K562 (cell line): Measurements from ENCODE around the gene GTPBP2. TPM values are rescaled to one million over a fixed set of nuclear protein-coding genes. Genes with fewer than 3 reads are reported as not detected.

Source experiments
- ATAC-seq: fragments of 200-7000 bp; cut with Tn5 transposase; 3 replicates; pipeline ENCODE4 v1.9.1; 2020; ENCODE audit warnings: moderate library complexity
- BruUV-seq: library from RNA; stranded (reverse); fragments of 400-500 nt; replicated peaks from 2 replicates; lab custom pipeline; 2021; lab: Mats Ljungman, UMichigan
- CTCF ChIA-PET: fragments of 300-600 bp; formaldehyde crosslinking; extraction: SDS; loops from one replicate; lab custom pipeline; 2021; ENCODE audit warnings: low intra/inter-chr PET ratio; lab: Yijun Ruan, JAX
- POLR2A ChIA-PET: fragments of 300-600, 350-650 bp; sonication (Branson Sonifier 250); formaldehyde crosslinking; extraction: SDS; loops from one replicate; lab custom pipeline; 2021; ENCODE audit warnings: antibody characterized with exemption, inconsistent platforms; lab: Yijun Ruan, JAX
- DNase-seq, 4 experiments: peaks; one replicate each; pipeline versions ENCODE4 v3.0.0 to v3.0.0-alpha.2; 2011 to 2018; ENCODE audit warnings: low spot score in 3 of 4, mixed read lengths in 3 of 4; ENCODE audit errors: extremely low read depth in 1 of 4
- FAIRE-seq: peaks from 2 replicates; lab custom pipeline; 2011; peaks lifted over from hg19 to GRCh38; lab: Jason Lieb, UNC
- H2AFZ ChIP-seq: 2 replicates; pipeline ENCODE4 v1.6.0; 2011; ENCODE audit warnings: low read depth, low read length, control low read depth, inconsistent platforms
- H3K27ac ChIP-seq: fragments of 200-600 bp; 3 replicates; pipeline ENCODE4 v1.8.0; 2011; ENCODE audit warnings: low read depth, mild to moderate bottlenecking, control low read depth, inconsistent platforms, low read length, moderate library complexity, mixed read lengths; ENCODE audit errors: extremely low read depth
- H3K27me3 ChIP-seq, 2 experiments: fragments of 300-600 bp in 1 of 2; 2 replicates in 1 of 2; 3 replicates in 1 of 2; pipeline versions ENCODE4 v1.6.0 to v1.8.0; 2011; ENCODE audit warnings: inconsistent platforms in 2 of 2, low read length in 2 of 2, mild to moderate bottlenecking in 1 of 2, mixed read lengths in 1 of 2, moderate library complexity in 1 of 2; ENCODE audit not compliant: control insufficient read depth in 2 of 2, insufficient read depth in 2 of 2
- H3K36me3 ChIP-seq: fragments of 300-600 bp; 3 replicates; pipeline ENCODE4 v1.8.0; 2011; ENCODE audit warnings: mild to moderate bottlenecking, low read length, inconsistent platforms; ENCODE audit not compliant: control insufficient read depth, insufficient read depth
- H3K4me1 ChIP-seq, 2 experiments: fragments of 200-600 bp in 1 of 2; replicated peaks in 1 of 2; 2 replicates in 1 of 2; 3 replicates in 1 of 2; pipeline versions ENCODE4 v1.5.1 to v1.8.0; 2011; ENCODE audit warnings: inconsistent platforms in 2 of 2, low read length in 2 of 2, mild to moderate bottlenecking in 1 of 2, mixed read lengths in 1 of 2, moderate library complexity in 1 of 2; ENCODE audit not compliant: control insufficient read depth in 2 of 2, insufficient read depth in 2 of 2
- H3K4me2 ChIP-seq: 2 replicates; pipeline ENCODE4 v1.6.1; 2011; ENCODE audit warnings: low read length, control low read depth, inconsistent platforms, mixed read lengths; ENCODE audit not compliant: insufficient read depth
- H3K4me3 ChIP-seq: fragments of 200-600 bp; sonication (generic), shearing (Covaris generic); 2 replicates; pipeline ENCODE4 v1.5.1; 2016; ENCODE audit warnings: control low read depth, inconsistent platforms
- H3K79me2 ChIP-seq: fragments of 200-600 bp; 3 replicates; pipeline ENCODE4 v1.8.0; 2011; ENCODE audit warnings: low read length, inconsistent platforms; ENCODE audit not compliant: control insufficient read depth, insufficient read depth
- H3K9ac ChIP-seq, 2 experiments: 2 replicates each; pipeline versions ENCODE4 v1.6.0 to v1.6.1; 2011; ENCODE audit warnings: low read depth in 2 of 2, low read length in 2 of 2, control low read depth in 1 of 2, inconsistent platforms in 1 of 2, mild to moderate bottlenecking in 1 of 2, mixed read lengths in 1 of 2; ENCODE audit not compliant: insufficient read depth in 1 of 2
- H3K9me1 ChIP-seq: one replicate; pipeline ENCODE4 v1.6.0; 2011; ENCODE audit warnings: inconsistent platforms, mild to moderate bottlenecking, low read length, moderate library complexity; ENCODE audit not compliant: control insufficient read depth, insufficient read depth
- H3K9me3 ChIP-seq: replicated peaks from 2 replicates; pipeline ENCODE4 v1.5.1; 2011; ENCODE audit warnings: low read depth, low read length, inconsistent platforms; ENCODE audit not compliant: control insufficient read depth, insufficient read depth
- H4K20me1 ChIP-seq: replicated peaks from 2 replicates; pipeline ENCODE4 v1.6.1; 2011; ENCODE audit warnings: low read length, inconsistent platforms, mixed read lengths; ENCODE audit not compliant: control insufficient read depth, insufficient read depth
- BRD4 ChIP-seq: fragments of 200-600 bp; sonication (generic); IDR thresholded peaks from 2 replicates; pipeline ENCODE4 v1.6.1; 2017; ENCODE audit warnings: inconsistent platforms
- DDX20 ChIP-seq: fragments of 450-650 bp; IDR thresholded peaks from 2 replicates; pipeline ENCODE4 v1.6.1; 2016; ENCODE audit warnings: missing genetic modification characterization, low read depth, mild to moderate bottlenecking, missing compliant biosample characterization, moderate library complexity
- FOXJ2 ChIP-seq: fragments of 200-800 bp; sonication (Bioruptor generic); IDR thresholded peaks from 2 replicates; pipeline ENCODE4 v1.6.1; 2016; ENCODE audit warnings: missing genetic modification characterization, missing compliant biosample characterization
- GATA2 ChIP-seq: sonication (generic); formaldehyde crosslinking; IDR thresholded peaks from 2 replicates; pipeline ENCODE4 v1.4.0; 2020; ENCODE audit warnings: mild to moderate bottlenecking, missing genetic modification reagents
- HDAC2 ChIP-seq: fragments of 450-650 bp; IDR thresholded peaks from 2 replicates; pipeline ENCODE4 v1.6.1; 2016; ENCODE audit warnings: mild to moderate bottlenecking
- HMG20A ChIP-seq: fragments of 450-650 bp; formaldehyde crosslinking; conservative IDR thresholded peaks from 2 replicates; pipeline ENCODE4 v1.4.0; 2020; ENCODE audit warnings: mild to moderate bottlenecking, mixed read lengths
- HOMEZ ChIP-seq: fragments of 250-450 bp; sonication (Bioruptor Pico); IDR thresholded peaks from 2 replicates; pipeline ENCODE4 v1.4.0; 2020; ENCODE audit warnings: mild to moderate bottlenecking, moderate library complexity
- IFI16 ChIP-seq: fragments of 250-450 bp; sonication (Bioruptor Pico); IDR thresholded peaks from 2 replicates; pipeline ENCODE4 v2.1.2; 2022; ENCODE audit warnings: mild to moderate bottlenecking, inconsistent platforms
- KDM5B ChIP-seq: fragments of 200-600 bp; sonication (generic); IDR thresholded peaks from 2 replicates; pipeline ENCODE4 v1.6.1; 2012; ENCODE audit warnings: low read depth, mild to moderate bottlenecking, moderate library complexity, low read length, control low read depth, inconsistent platforms; ENCODE audit not compliant: insufficient replicate concordance
- NCOR1 ChIP-seq: fragments of 450-650 bp; IDR thresholded peaks from 2 replicates; pipeline ENCODE4 v1.6.1; 2016; ENCODE audit warnings: mild to moderate bottlenecking, moderate library complexity
- NR2C1 ChIP-seq, 2 experiments: fragments of 450-650 bp; IDR thresholded peaks; 2 replicates each; pipeline ENCODE4 v1.6.1; 2017; ENCODE audit warnings: mild to moderate bottlenecking in 2 of 2, antibody characterized with exemption in 1 of 2, inconsistent platforms in 1 of 2, missing compliant biosample characterization in 1 of 2, missing genetic modification characterization in 1 of 2
- PML ChIP-seq: IDR thresholded peaks from 2 replicates; pipeline ENCODE4 v1.6.1; 2012; ENCODE audit warnings: low read length, inconsistent platforms
- PURB ChIP-seq: sonication (generic); formaldehyde crosslinking; IDR thresholded peaks from 2 replicates; pipeline ENCODE4 v1.9.0; 2021; ENCODE audit warnings: low read depth, mild to moderate bottlenecking, missing genetic modification reagents
- RB1 ChIP-seq: fragments of 450-650 bp; IDR thresholded peaks from 2 replicates; pipeline ENCODE4 v1.6.1; 2017; ENCODE audit warnings: low read depth, mild to moderate bottlenecking
- RFX5 ChIP-seq: IDR thresholded peaks from 2 replicates; pipeline ENCODE4 v1.6.1; 2011; ENCODE audit warnings: low read depth, mild to moderate bottlenecking, improper control_type of control experiment, low read length
- SREBF2 ChIP-seq: sonication (generic); formaldehyde crosslinking; IDR thresholded peaks from 2 replicates; pipeline ENCODE4 v1.4.0; 2020; ENCODE audit warnings: mild to moderate bottlenecking, missing genetic modification reagents
- TCF3 ChIP-seq: sonication (generic); formaldehyde crosslinking; IDR thresholded peaks from 2 replicates; pipeline ENCODE4 v1.4.0; 2020; ENCODE audit warnings: mild to moderate bottlenecking, missing genetic modification reagents
- TCF7L2 ChIP-seq: fragments of 150-350 bp; IDR thresholded peaks from 2 replicates; pipeline ENCODE4 v1.6.1; 2016; ENCODE audit warnings: low read depth, mild to moderate bottlenecking, low read length, moderate library complexity
- TOE1 ChIP-seq, 2 experiments: fragments of 450-650 bp in 1 of 2; sonication (generic) in 1 of 2; formaldehyde crosslinking in 1 of 2; IDR thresholded peaks; 2 replicates each; pipeline versions ENCODE4 v1.7.1 to v1.8.0; 2016 to 2022; ENCODE audit warnings: borderline replicate concordance in 2 of 2, mild to moderate bottlenecking in 2 of 2, antibody characterized with exemption in 1 of 2, inconsistent platforms in 1 of 2, low read depth in 1 of 2, missing genetic modification reagents in 1 of 2, moderate library complexity in 1 of 2
- ZNF197 ChIP-seq: fragments of 200-800 bp; sonication (Bioruptor generic); IDR thresholded peaks from 2 replicates; pipeline ENCODE4 v1.6.1; 2016; ENCODE audit warnings: low read depth, missing genetic modification characterization, missing compliant biosample characterization
- WGBS: fragments of 100-300 bp; shearing (Covaris generic); methylation state at CpG from one replicate; pipeline ENCODE4 v1.1.6; 2016; ENCODE audit warnings: low coverage, mixed read lengths; ENCODE audit not compliant: insufficient coverage; ENCODE audit errors: missing lambda C conversion rate; 5-methylcytosine and 5-hydroxymethylcytosine counted together
- in situ Hi-C: fragments of 300-500 bp; cut with MboI; formaldehyde crosslinking; loops from 4 replicates; pipeline ENCODE4 v1.15.0; 2018; ENCODE audit warnings: inconsistent platforms, mixed read lengths
- intact Hi-C: fragments of 100-400 bp; cut with micrococcal nuclease; formaldehyde crosslinking; loops from 2 replicates; pipeline ENCODE4 v1.14.2; 2022
- polyA plus RNA-seq, 8 experiments: library from polyadenylated mRNA; depleted of rRNA in 4 of 8; stranded (reverse) in 5 of 8; unstranded in 3 of 8; fragments of >200 nt; fragmentation: Nextera tagmentation in 2 of 8; fragmentation: Illumina TruSeq in 1 of 8; extraction: Ambion mirVana in 2 of 8; extraction: Trizol in 1 of 8; gene quantifications; 2 replicates each; pipeline versions ENCODE4 v1.2.1 to v1.2.3, GENCODE V29; 2011 to 2014; ENCODE audit warnings: inconsistent platforms in 1 of 8, missing spikeins in 1 of 8
- total RNA-seq, 7 experiments: library from RNA; depleted of rRNA in 6 of 7; stranded (reverse); fragments of >200 nt in 6 of 7; fragmentation: Illumina TruSeq in 2 of 7; extraction: Trizol in 2 of 7; gene quantifications; 2 replicates each; pipeline versions ENCODE4 v1.2.1 to v1.2.3, GENCODE V29; 2011 to 2021; ENCODE audit warnings: low replicate concordance in 1 of 7
- TF ChIP-seq, protein P1 (sequence below): fragments of 250-450 bp; sonication (Bioruptor Pico); IDR thresholded peaks from 2 replicates; pipeline ENCODE4 v1.8.0; 2022; ENCODE audit warnings: inconsistent platforms, mild to moderate bottlenecking, moderate library complexity, borderline replicate concordance

GTPBP2 gene
- total and polyA plus RNA-seq, 9 of the 15 experiments (the other 6 are each of a cell fraction or from before 2014, with no cell fraction given) = 48.4 to 196 (median 111) TPM

DNA sequence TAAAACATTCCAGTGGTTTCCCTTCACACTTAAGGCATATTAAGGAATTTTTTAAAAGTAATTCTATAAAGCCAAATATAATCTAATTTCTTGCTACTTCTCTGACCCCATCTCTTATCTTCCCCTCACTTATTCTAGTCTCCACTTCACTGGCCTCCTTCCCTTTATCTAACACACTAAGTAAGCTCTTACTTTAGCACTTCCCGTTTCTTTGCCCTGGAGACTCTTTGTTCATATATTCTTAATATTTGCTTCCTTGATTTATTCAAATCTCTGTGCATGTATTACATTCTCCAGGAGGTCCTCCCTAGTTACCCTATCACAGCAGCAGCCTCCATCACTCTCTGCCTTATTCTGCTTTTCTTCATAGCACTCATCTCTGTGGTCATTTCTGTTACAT is 20.3 kb downstream of the GTPBP2 start:
- peaks cover 3 to 14% of the 10 kb centered on the region in 2 experiments; a peak in 4 of 5 replicates for H3K4me1 ChIP-seq
- H4K20me1 ChIP-seq = no peaks in the 10 kb centered on the region
- no peaks in the 10 kb centered on the region for H3K9me3 ChIP-seq
- no peak overlapping the region for H2AFZ ChIP-seq
- in situ Hi-C loops = no loop called here
- no peak for DNase-seq
- intact Hi-C loops = loop anchor here (1.0 to 2.0 kb wide), 3 partner anchors 58 to 470 kb away; no protein-coding TSS in a partner anchor
- WGBS = 22% methylated on average over 1 of the region's 1 CpG
- H3K9ac ChIP-seq = peak overlapping the region in 1 of 2 experiments; percentile 4; a peak in 1 of 4 replicates
- no peak overlapping the region for H3K27ac ChIP-seq
- H3K36me3 ChIP-seq = peaks cover 75% of the 10 kb centered on the region
- H3K9me1 ChIP-seq = no peaks in the 10 kb centered on the region
- no peak overlapping the region for H3K4me2 ChIP-seq
- H3K27me3 ChIP-seq = no peaks in the 10 kb centered on the region
- peak; percentile 66 for ATAC-seq
- FAIRE-seq = no peak
- BruUV-seq = no TSS peak
- ChIA-PET POLR2A (interaction anchor here (0.7 to 6.5 kb wide), 9 partner anchors 8 to 470 kb away, joined by 3 to 53 read pairs (median 3); partner anchors contain the start of genes GTPBP2 and VEGFA), CTCF (interaction anchor here (1.0 to 2.2 kb wide), 3 partner anchors 58 to 471 kb away, joined by 8 to 9 read pairs (median 8); no protein-coding TSS in a partner anchor)
- H3K4me3 ChIP-seq = no peak overlapping the region
- H3K79me2 ChIP-seq = no peaks in the 10 kb centered on the region
- TF ChIP-seq PURB (CRISPR knock-in tag) (no peak), HOMEZ (CRISPR knock-in tag) (no peak), HDAC2 (no peak), TCF3 (CRISPR knock-in tag) (0 out of 2 replicates have a peak, but pooled peaks have one; percentile 11), BRD4 (no peak), TCF7L2 (no peak), DDX20 (no peak), RB1 (no peak), NCOR1 (no peak), SREBF2 (no peak), HMG20A (no peak), KDM5B (no peak), GATA2 (peak; percentile 46; the same call in 1 of the 2 replicates), NR2C1 (IDR thresholded peaks at IDR 0.05) (no peak), NR2C1 (tag; IDR thresholded peaks at IDR 0.05) (no peak), ZNF197 (CRISPR knock-in tag) (no peak), RFX5 (no peak), FOXJ2 (no peak), PML (0 out of 2 replicates have a peak, but pooled peaks have one; percentile 14), IFI16 (CRISPR knock-in tag) (no peak), TOE1 (IDR thresholded peaks at IDR 0.05; ENCODE audit: borderline replicate concordance) (no peak), TOE1 (CRISPR knock-in tag; IDR thresholded peaks at IDR 0.05; ENCODE audit: borderline replicate concordance, low read depth) (no peak)
- TF ChIP-seq, protein P1, sequence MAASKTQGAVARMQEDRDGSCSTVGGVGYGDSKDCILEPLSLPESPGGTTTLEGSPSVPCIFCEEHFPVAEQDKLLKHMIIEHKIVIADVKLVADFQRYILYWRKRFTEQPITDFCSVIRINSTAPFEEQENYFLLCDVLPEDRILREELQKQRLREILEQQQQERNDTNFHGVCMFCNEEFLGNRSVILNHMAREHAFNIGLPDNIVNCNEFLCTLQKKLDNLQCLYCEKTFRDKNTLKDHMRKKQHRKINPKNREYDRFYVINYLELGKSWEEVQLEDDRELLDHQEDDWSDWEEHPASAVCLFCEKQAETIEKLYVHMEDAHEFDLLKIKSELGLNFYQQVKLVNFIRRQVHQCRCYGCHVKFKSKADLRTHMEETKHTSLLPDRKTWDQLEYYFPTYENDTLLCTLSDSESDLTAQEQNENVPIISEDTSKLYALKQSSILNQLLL (CRISPR knock-in tag) = no peak
